Mesenchymal stem cell (in vitro differentiated cells and primary cell): ENCODE results near the gene TMC3.

ENCODE experiments used
- DNase-seq: peaks from one replicate; pipeline ENCODE4 v3.0.0-alpha.2; 2013
- H2AFZ ChIP-seq: one replicate; pipeline ENCODE4 v1.6.1; 2013; ENCODE audit warnings: low read depth, mild to moderate bottlenecking, control low read depth, inconsistent platforms, low read length, moderate library complexity
- H2AK5ac ChIP-seq: 2 replicates; pipeline ENCODE4 v1.6.1; 2013; ENCODE audit warnings: low read length, moderate library complexity, mild to moderate bottlenecking, inconsistent platforms; ENCODE audit not compliant: severe bottlenecking
- H2BK120ac ChIP-seq: one replicate; pipeline ENCODE4 v1.6.1; 2013; ENCODE audit warnings: low read depth, mild to moderate bottlenecking, inconsistent platforms, low read length, moderate library complexity
- H2BK12ac ChIP-seq, 2 experiments: one replicate each; pipeline ENCODE4 v1.6.1; 2013; ENCODE audit warnings: inconsistent platforms in 2 of 2, low read length in 2 of 2, mild to moderate bottlenecking in 2 of 2, moderate library complexity in 2 of 2, control low read depth in 1 of 2
- H2BK15ac ChIP-seq: one replicate; pipeline ENCODE4 v1.6.1; 2013; ENCODE audit warnings: mild to moderate bottlenecking, low read depth, inconsistent platforms; ENCODE audit not compliant: poor library complexity, severe bottlenecking
- H2BK5ac ChIP-seq: 2 replicates; pipeline ENCODE4 v1.6.1; 2013; ENCODE audit warnings: low read depth, mild to moderate bottlenecking, low read length, control low read depth, inconsistent platforms; ENCODE audit not compliant: poor library complexity, severe bottlenecking
- H3K14ac ChIP-seq, 2 experiments: one replicate each; pipeline ENCODE4 v1.6.1; 2013; ENCODE audit warnings: inconsistent platforms in 2 of 2, low read length in 2 of 2, control low read depth in 1 of 2, mild to moderate bottlenecking in 1 of 2, moderate library complexity in 1 of 2
- H3K18ac ChIP-seq, 2 experiments: one replicate each; pipeline ENCODE4 v1.6.1; 2013; ENCODE audit warnings: inconsistent platforms in 2 of 2, low read length in 2 of 2, control low read depth in 1 of 2, low read depth in 1 of 2, mild to moderate bottlenecking in 1 of 2
- H3K23ac ChIP-seq, 2 experiments: one replicate each; pipeline ENCODE4 v1.6.1; 2013; ENCODE audit warnings: inconsistent platforms in 2 of 2, low read length in 2 of 2, mild to moderate bottlenecking in 2 of 2, moderate library complexity in 2 of 2, control low read depth in 1 of 2
- H3K27ac ChIP-seq: 2 replicates; pipeline ENCODE4 v1.5.1; 2013; ENCODE audit warnings: mild to moderate bottlenecking, moderate library complexity, low read length, control low read depth, inconsistent platforms; ENCODE audit not compliant: poor library complexity, severe bottlenecking
- H3K27me3 ChIP-seq, 2 experiments: 2 replicates each; pipeline versions ENCODE4 v1.6.1 to v1.7.0; 2013; ENCODE audit warnings: low read length in 2 of 2, mild to moderate bottlenecking in 2 of 2, moderate library complexity in 2 of 2, control low read depth in 1 of 2, inconsistent platforms in 1 of 2; ENCODE audit not compliant: control insufficient read depth in 1 of 2, insufficient read depth in 1 of 2
- H3K36me3 ChIP-seq, 2 experiments: 2 replicates each; pipeline versions ENCODE4 v1.6.1 to v1.7.0; 2013; ENCODE audit warnings: low read length in 2 of 2, control low read depth in 1 of 2, inconsistent platforms in 1 of 2, low read depth in 1 of 2, mild to moderate bottlenecking in 1 of 2; ENCODE audit not compliant: insufficient read depth in 2 of 2, control insufficient read depth in 1 of 2
- H3K4ac ChIP-seq, 2 experiments: one replicate each; pipeline ENCODE4 v1.6.1; 2013; ENCODE audit warnings: inconsistent platforms in 2 of 2, low read length in 2 of 2, mild to moderate bottlenecking in 2 of 2, moderate library complexity in 2 of 2, control low read depth in 1 of 2, low read depth in 1 of 2
- H3K4me1 ChIP-seq: 2 replicates; pipeline ENCODE4 v1.6.1; 2013; ENCODE audit warnings: low read depth, low read length, control low read depth; ENCODE audit not compliant: control insufficient read depth, insufficient read depth
- H3K4me2 ChIP-seq: 2 replicates; pipeline ENCODE4 v1.6.1; 2013; ENCODE audit warnings: low read length, mild to moderate bottlenecking, inconsistent platforms; ENCODE audit not compliant: poor library complexity, severe bottlenecking
- H3K4me3 ChIP-seq, 2 experiments: 2 replicates each; pipeline versions ENCODE4 v1.5.1 to v1.7.0; 2013; ENCODE audit warnings: low read length in 2 of 2, mild to moderate bottlenecking in 2 of 2, control low read depth in 1 of 2, low read depth in 1 of 2; ENCODE audit not compliant: insufficient read depth in 1 of 2
- H3K79me1 ChIP-seq: replicated peaks from 2 replicates; pipeline ENCODE4 v1.6.1; 2013; ENCODE audit warnings: mild to moderate bottlenecking, control low read depth, low read length, inconsistent platforms; ENCODE audit not compliant: poor library complexity, severe bottlenecking
- H3K9ac ChIP-seq: 2 replicates; pipeline ENCODE4 v1.7.0; 2013; ENCODE audit warnings: mild to moderate bottlenecking, low read length, moderate library complexity
- H3K9me3 ChIP-seq: 2 replicates; pipeline ENCODE4 v1.7.0; 2013; ENCODE audit warnings: mild to moderate bottlenecking, low read length; ENCODE audit not compliant: control insufficient read depth
- H4K8ac ChIP-seq: one replicate; pipeline ENCODE4 v1.6.1; 2013; ENCODE audit warnings: inconsistent platforms, mild to moderate bottlenecking, low read length, moderate library complexity
- H4K91ac ChIP-seq: one replicate; pipeline ENCODE4 v1.6.1; 2013; ENCODE audit warnings: mild to moderate bottlenecking, low read length, inconsistent platforms
- whole genome bisulfite sequencing: methylation state at CpG from one replicate; pipeline ENCODE4 v1.1.7; 2013; ENCODE audit warnings: mixed read lengths; 5-methylcytosine and 5-hydroxymethylcytosine counted together

TMC3 gene

DNA sequence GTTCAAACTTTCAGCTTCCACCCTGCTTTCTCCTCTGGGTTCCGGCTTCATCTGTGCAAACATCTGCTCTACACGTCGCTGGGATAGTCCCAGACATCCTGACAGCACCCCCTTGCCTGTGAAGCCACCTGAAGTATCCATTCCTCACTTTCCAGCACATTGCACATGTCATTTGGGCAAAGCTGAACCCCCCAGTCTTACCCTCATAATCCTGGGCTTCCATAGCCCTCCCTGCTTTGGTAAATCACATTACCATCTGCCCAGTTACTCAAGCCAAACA lies 92.6 kb downstream of the TMC3 start:
- H3K27ac ChIP-seq: no peak overlapping the region
- WGBS: 81% methylated on average over 3 of the region's 3 CpGs
- no peak overlapping the region for H2AFZ ChIP-seq

More for the DNA sequence above, 92.6 kb downstream of the TMC3 start:
- no peak overlapping the region for H3K9ac ChIP-seq
- no peak overlapping the region for H4K91ac ChIP-seq
- H3K4ac ChIP-seq: no peak overlapping the region
- no peak overlapping the region for H2BK12ac ChIP-seq
- peak overlapping the region in 1 of 2 experiments; percentile 1 for H3K14ac ChIP-seq
- no peak overlapping the region for H2BK15ac ChIP-seq
- H3K4me2 ChIP-seq: no peak overlapping the region
- H3K9me3 ChIP-seq: peaks cover 14% of the 10 kb centered on the region
- H2BK5ac ChIP-seq: no peak overlapping the region
- no peak overlapping the region for H2AK5ac ChIP-seq
- no peak overlapping the region for H2BK120ac ChIP-seq
- no peak overlapping the region for H3K18ac ChIP-seq
- H3K4me1 ChIP-seq: peaks cover 11% of the 10 kb centered on the region
- no peak overlapping the region for H3K23ac ChIP-seq
- peaks cover 0 to 14% of the 10 kb centered on the region in 2 experiments for H3K36me3 ChIP-seq
- no peaks in the 10 kb centered on the region for H3K79me1 ChIP-seq
- H3K4me3 ChIP-seq: no peak overlapping the region
- H3K27me3 ChIP-seq: peaks cover 5 to 42% of the 10 kb centered on the region in 2 experiments
- no peak for DNase-seq
- H4K8ac ChIP-seq: no peak overlapping the region
